Heart left ventricle (tissue), 16 donors: ENCODE results near the gene TMEM131L. TPM values are rescaled to one million over a fixed set of nuclear protein-coding genes. Genes with fewer than 3 reads are reported as not detected.

Source experiments
- ATAC-seq, 4 donors: fragments of 200-7000 bp; cut with Tn5 transposase; one replicate each; pipeline ENCODE4 v1.9.1; 2020 to 2022; ENCODE audit warnings: moderate library complexity in 4 of 4, mild to moderate bottlenecking in 3 of 4, moderate number of reproducible peaks in 1 of 4
- DNase-seq, 5 donors: peaks; one replicate each; pipeline ENCODE4 v3.0.0-alpha.2; 2020
- H3K27ac ChIP-seq, 12 donors: fragments of 200-600 bp; sonication (generic) in 4 of 12; one replicate each; pipeline versions ENCODE4 v1.5.0 to v1.8.0; 2016 to 2022; ENCODE audit warnings: mild to moderate bottlenecking in 2 of 12
- H3K27me3 ChIP-seq, 9 donors: fragments of 200-600 bp; sonication (generic) in 2 of 9; one replicate each; pipeline versions ENCODE4 v1.5.1 to v1.8.0; 2016 to 2022; ENCODE audit warnings: mild to moderate bottlenecking in 3 of 9
- H3K36me3 ChIP-seq, 9 donors: fragments of 200-600 bp; sonication (generic) in 2 of 9; one replicate each; pipeline versions ENCODE4 v1.5.0 to v1.8.0; 2018 to 2022; ENCODE audit warnings: mild to moderate bottlenecking in 2 of 9
- H3K4me1 ChIP-seq, 12 donors: fragments of 200-600 bp; sonication (generic) in 4 of 12; one replicate each; pipeline versions ENCODE4 v1.5.0 to v1.8.0; 2016 to 2022; ENCODE audit warnings: mild to moderate bottlenecking in 3 of 12
- H3K4me3 ChIP-seq, 12 donors: fragments of 200-600 bp; sonication (generic) in 4 of 12; one replicate each; pipeline versions ENCODE4 v1.5.0 to v1.8.0; 2017 to 2022; ENCODE audit warnings: mild to moderate bottlenecking in 9 of 12, moderate library complexity in 4 of 12
- H3K9me3 ChIP-seq, 12 donors: fragments of 200-600 bp; sonication (generic) in 4 of 12; one replicate each; pipeline versions ENCODE4 v1.5.0 to v1.8.0; 2016 to 2022; ENCODE audit warnings: mild to moderate bottlenecking in 1 of 12
- CTCF ChIP-seq, 12 donors: fragments of 200-600 bp; sonication (generic) in 4 of 12; IDR thresholded peaks; one replicate each; pipeline versions ENCODE4 v1.5.0 to v1.8.0; 2018 to 2022; ENCODE audit warnings: antibody characterized with exemption in 12 of 12, mild to moderate bottlenecking in 5 of 12
- POLR2A ChIP-seq, 2 donors: fragments of 450-650 bp; IDR thresholded peaks; one replicate each; pipeline ENCODE4 v1.6.1; 2017; ENCODE audit warnings: antibody characterized with exemption in 2 of 2, mild to moderate bottlenecking in 2 of 2, moderate library complexity in 2 of 2
- WGBS, 4 donors: extraction: QIAGEN DNeasy Blood & Tissue Kit in 2 of 4; methylation state at CpG; one replicate each; pipeline versions ENCODE4 v1.1.5 to v1.1.7; 2013 to 2018; 5-methylcytosine and 5-hydroxymethylcytosine counted together
- intact Hi-C, 10 donors: fragments of 100-400 bp; cut with DNase I; formaldehyde crosslinking; loops; one replicate each; pipeline versions ENCODE4 v1.11.1 to v1.14.2; 2022
- polyA plus RNA-seq, 2 donors: library from polyadenylated mRNA; stranded (reverse); fragments of 200-250 nt; gene quantifications; one replicate each; pipeline ENCODE4 v1.2.3, GENCODE V29; 2013
- total RNA-seq, 9 donors: library from RNA; depleted of rRNA in 2 of 9; stranded (reverse); fragments of >200 nt in 2 of 9; fragmentation: NEBNext Ultra II Directional in 3 of 9; extraction: Animal tissue kit (Norgen Biotek cat#: 25700) in 3 of 9; gene quantifications; one replicate each; pipeline versions ENCODE4 v1.1.0 to v1.2.4, GENCODE V29; 2016 to 2023
- donor health status: ischemic (EF 13 %, LVEDD 7.1; RV severe dilation, severe dysfunction).
- donor health status: healthy with polysubstance abuse.
- donor health status: DM: no; HTN: yes; CAD: no.
- donor health status: DM: no; HTN: no; CAD: no.
- donor health status: ischemic (EF 25% LVEDD 6.9; RV normal size, moderate dysfunction).
- donor health status: ischemic (EF 25% LVEDD 5.7; RV mildly dilated, moderate dysfunction).
- donor health status: healthy.
- donor health status: DM: yes; HTN: yes; CAD: no.
- donor health status: ischemic (EF 35%, LVEDD 5.7; RV mildly dilated, moderate dysfunction).
- donor health status: nonischemic (EF 11% LVEDD 7.7; RV severe dilation, severe dysfunction).
- donor health status: DM: yes; HTN: yes; CAD: no.
- donor health status: PGD.
- donor health status: ischemic (EF 29% LVEDD 5.4; RV normal size, mild dysfunction).
- donor health status: nonischemic (EF 23%, LVEDD 6.1; RV moderate dilation, normal function).

TMEM131L gene
- total and polyA plus RNA-seq, 11 donors = 3.8 to 22.2 (median 19.6) TPM

GRCh38 chr4:153438916-153439756 lies 27.0 kb upstream of the TMEM131L start:
- peak overlapping the region in 9 of 12 donors; percentile 10 to 37 (median 19) for H3K4me3 ChIP-seq
- intact Hi-C loops = loop anchor here in 7 of 10 donors (10.0 kb wide), 2 partner anchors 94 to 136 kb away; partner anchors contain the start of gene MND1 (in 6 of the 7)
- H3K27ac ChIP-seq = peak overlapping the region in 5 of 12 donors; percentile 11 to 64 (median 29)
- H3K36me3 ChIP-seq = no peaks in the 10 kb centered on the region
- H3K9me3 ChIP-seq = no peaks in the 10 kb centered on the region
- ATAC-seq = peak in 3 of 4 donors; percentile 49 to 81 (median 81)
- TF ChIP-seq POLR2A (IDR thresholded peaks at IDR 0.05) = no peak
- no peak for TF ChIP-seq CTCF (IDR thresholded peaks at IDR 0.05)
- peaks cover 0 to 16% (median 0%) of the 10 kb centered on the region in 12 donors for H3K4me1 ChIP-seq
- no peaks in the 10 kb centered on the region for H3K27me3 ChIP-seq
- DNase-seq = no peak
- 49 to 56% (median 52%) methylated on average over 13 of the region's 13 CpGs for WGBS, 4 donors

GRCh38 chr4:153439831-153440230 lies 26.3 kb upstream of the TMEM131L start:
- H3K4me3 ChIP-seq = no peak overlapping the region
- intact Hi-C loops = loop anchor here in 7 of 10 donors (10.0 kb wide), 2 partner anchors 95 to 135 kb away; partner anchors contain the start of gene MND1 (in 6 of the 7)
- H3K9me3 ChIP-seq = no peaks in the 10 kb centered on the region
- no peak for TF ChIP-seq POLR2A (IDR thresholded peaks at IDR 0.05)
- no peak overlapping the region for H3K27ac ChIP-seq
- no peaks in the 10 kb centered on the region for H3K27me3 ChIP-seq
- WGBS, 4 donors = 89 to 93% (median 89%) methylated on average over 9 of the region's 9 CpGs
- H3K36me3 ChIP-seq = no peaks in the 10 kb centered on the region
- DNase-seq (no peak), ATAC-seq (no peak)
- H3K4me1 ChIP-seq = peaks cover 0 to 12% (median 0%) of the 10 kb centered on the region in 12 donors

- Histone ChIP-seq H3K4me3 (no peak overlapping the region), H3K9me3 (no peaks in the 10 kb centered on the region), H3K27me3 (no peaks in the 10 kb centered on the region), H3K36me3 (no peaks in the 10 kb centered on the region), H3K27ac (no peak overlapping the region), H3K4me1 (peaks cover 0 to 12% (median 0%) of the 10 kb centered on the region in 12 donors)
- 89 to 96% (median 90%) methylated on average over 6 of the region's 6 CpGs for WGBS, 4 donors
- no peak for DNase-seq
- intact Hi-C loops = no loop called here
- no peak for ATAC-seq
- no peak for TF ChIP-seq POLR2A (IDR thresholded peaks at IDR 0.05)
- no peak for TF ChIP-seq CTCF (IDR thresholded peaks at IDR 0.05)
Observed at GRCh38 chr4:153440475-153440874, 25.7 kb upstream of the TMEM131L start.

GRCh38 chr4:153447175-153447905 lies 18.8 kb upstream of the TMEM131L start:
- no peaks in the 10 kb centered on the region for H3K36me3 ChIP-seq
- intact Hi-C loops = no loop called here
- ATAC-seq (peak in 1 of 4 donors; percentile 90), DNase-seq (no peak)
- H3K4me1 ChIP-seq = peaks cover 0 to 19% (median 4%) of the 10 kb centered on the region in 12 donors
- WGBS, 4 donors = 77 to 84% (median 83%) methylated on average over 5 of the region's 5 CpGs
- no peaks in the 10 kb centered on the region for H3K9me3 ChIP-seq
- TF ChIP-seq CTCF (IDR thresholded peaks at IDR 0.05) (no peak), POLR2A (IDR thresholded peaks at IDR 0.05) (no peak)
- H3K27me3 ChIP-seq = no peaks in the 10 kb centered on the region
- H3K27ac ChIP-seq = no peak overlapping the region
- peak overlapping the region in 2 of 12 donors; percentile 6 to 14 for H3K4me3 ChIP-seq
